Fibroblast of lung (primary cell): ENCODE measurements around the gene C2orf78.

Source experiments
- CTCF ChIP-seq, 2 donors: IDR thresholded peaks in 1 of 2; conservative IDR thresholded peaks in 1 of 2; 1 replicate in 1 of 2; 2 replicates in 1 of 2; pipeline ENCODE4 v1.5.1; 2011 to 2012; ENCODE audit warnings: low read length in 2 of 2, control low read depth in 1 of 2, inconsistent platforms in 1 of 2, low read depth in 1 of 2, mild to moderate bottlenecking in 1 of 2
- EZH2 ChIP-seq: IDR thresholded peaks from 2 replicates; pipeline ENCODE4 v1.5.1; 2012; ENCODE audit warnings: low read length, control low read depth, mild to moderate bottlenecking; ENCODE audit errors: missing control alignments

- no peak for TF ChIP-seq CTCF (conservative IDR thresholded peaks at IDR 0.05 in 1 of 2, IDR thresholded peaks at IDR 0.05 in 1 of 2; ENCODE audit: low read depth in 1 of 2, low read length in 2 of 2)
- no peak for TF ChIP-seq EZH2
These were observed 47.6 kb upstream of the C2orf78 start for GRCh38 chr2:73736378-73736777.
